CD14-positive monocyte (primary cell): Measurements from ENCODE around the gene SLC24A4. TPM values are rescaled to one million over a fixed set of nuclear protein-coding genes. Genes with fewer than 3 reads are reported as not detected.

Experiments
- DNase-seq, 3 donors: peaks; one replicate each; pipeline ENCODE4 v3.0.0-alpha.2; 2011 to 2022
- H2AFZ ChIP-seq: 2 replicates; pipeline ENCODE4 v1.6.0; 2012; ENCODE audit warnings: mild to moderate bottlenecking, low read depth, low read length, inconsistent platforms; ENCODE audit not compliant: insufficient read depth, poor library complexity, severe bottlenecking
- H3K27ac ChIP-seq, 2 donors: 1 replicate in 1 of 2; 2 replicates in 1 of 2; pipeline ENCODE4 v1.5.1; 2012 to 2013; ENCODE audit warnings: low read length in 2 of 2, control low read depth in 1 of 2, inconsistent platforms in 1 of 2, low read depth in 1 of 2, mild to moderate bottlenecking in 1 of 2
- H3K27me3 ChIP-seq, 2 donors: one replicate each; pipeline versions ENCODE4 v1.6.0 to v1.6.1; 2011 to 2013; ENCODE audit warnings: low read length in 2 of 2; ENCODE audit not compliant: control insufficient read depth in 2 of 2, insufficient read depth in 2 of 2
- H3K36me3 ChIP-seq, 2 donors: replicated peaks in 1 of 2; 1 replicate in 1 of 2; 2 replicates in 1 of 2; pipeline versions ENCODE4 v1.5.1 to v1.6.1; 2012 to 2013; ENCODE audit warnings: low read length in 2 of 2, control low read depth in 1 of 2, inconsistent platforms in 1 of 2, mild to moderate bottlenecking in 1 of 2; ENCODE audit not compliant: insufficient read depth in 2 of 2, control insufficient read depth in 1 of 2
- H3K4me1 ChIP-seq, 2 donors: 1 replicate in 1 of 2; 2 replicates in 1 of 2; pipeline versions ENCODE4 v1.5.1 to v1.6.1; 2012 to 2013; ENCODE audit warnings: low read length in 2 of 2, control low read depth in 1 of 2, inconsistent platforms in 1 of 2, mild to moderate bottlenecking in 1 of 2, moderate library complexity in 1 of 2; ENCODE audit not compliant: insufficient read depth in 2 of 2, control insufficient read depth in 1 of 2
- H3K4me2 ChIP-seq: replicated peaks from 2 replicates; pipeline ENCODE3; 2012; ENCODE audit warnings: low read length, moderate library complexity, mild to moderate bottlenecking; ENCODE audit not compliant: poor library complexity, severe bottlenecking; ENCODE audit errors: extremely low read depth
- H3K4me3 ChIP-seq, 3 experiments: fragments of 200-600 bp in 1 of 3; sonication (generic) in 1 of 3; replicated peaks in 1 of 3; 1 replicate in 2 of 3; 2 replicates in 1 of 3; pipeline ENCODE4 v1.5.1; 2011 to 2013; ENCODE audit warnings: low read length in 3 of 3, mild to moderate bottlenecking in 3 of 3, control low read depth in 2 of 3, low read depth in 2 of 3, inconsistent platforms in 1 of 3, moderate library complexity in 1 of 3
- H3K79me2 ChIP-seq: 2 replicates; pipeline ENCODE4 v1.6.0; 2012; ENCODE audit warnings: mild to moderate bottlenecking, control low read depth, inconsistent platforms, low read length, moderate library complexity; ENCODE audit not compliant: insufficient read depth
- H3K9ac ChIP-seq: 2 replicates; pipeline ENCODE4 v1.6.0; 2017; ENCODE audit warnings: low read length, mild to moderate bottlenecking; ENCODE audit not compliant: insufficient read depth, poor library complexity, severe bottlenecking
- H3K9me3 ChIP-seq, 2 donors: replicated peaks in 1 of 2; 1 replicate in 1 of 2; 2 replicates in 1 of 2; pipeline versions ENCODE4 v1.5.1 to v1.6.1; 2012 to 2013; ENCODE audit warnings: low read length in 2 of 2, control low read depth in 1 of 2; ENCODE audit not compliant: control insufficient read depth in 1 of 2, insufficient read depth in 1 of 2
- H4K20me1 ChIP-seq: 2 replicates; pipeline ENCODE4 v1.6.0; 2012; ENCODE audit warnings: mild to moderate bottlenecking, low read length, control low read depth, moderate library complexity; ENCODE audit not compliant: insufficient read depth
- H3K27ac Mint-ChIP-seq, 7 donors: one replicate each; pipeline ENCODE4 v1.8.0; 2020; ENCODE audit warnings: mild to moderate bottlenecking in 7 of 7, mixed read lengths in 7 of 7, moderate library complexity in 6 of 7, inconsistent platforms in 2 of 7
- H3K27me3 Mint-ChIP-seq, 3 donors: one replicate each; pipeline ENCODE4 v1.8.0; 2021 to 2022; ENCODE audit warnings: low read depth in 3 of 3, mild to moderate bottlenecking in 3 of 3, mixed read lengths in 3 of 3, moderate library complexity in 3 of 3, inconsistent platforms in 1 of 3
- H3K36me3 Mint-ChIP-seq, 2 donors: one replicate each; pipeline ENCODE4 v1.8.0; 2020; ENCODE audit warnings: mixed read lengths in 2 of 2, inconsistent platforms in 1 of 2, mild to moderate bottlenecking in 1 of 2
- H3K4me1 Mint-ChIP-seq: one replicate; pipeline ENCODE4 v1.8.0; 2020; ENCODE audit warnings: mild to moderate bottlenecking, mixed read lengths
- H3K4me3 Mint-ChIP-seq, 2 donors: one replicate each; pipeline ENCODE4 v1.8.0; 2020; ENCODE audit warnings: mild to moderate bottlenecking in 2 of 2, mixed read lengths in 2 of 2, moderate library complexity in 1 of 2
- H3K9me3 Mint-ChIP-seq, 7 donors: one replicate each; pipeline ENCODE4 v1.8.0; 2020 to 2022; ENCODE audit warnings: mixed read lengths in 7 of 7, mild to moderate bottlenecking in 6 of 7, moderate library complexity in 6 of 7, inconsistent platforms in 2 of 7
- CTCF ChIP-seq: fragments of 200-600 bp; IDR thresholded peaks from one replicate; pipeline ENCODE4 v1.8.0; 2022; ENCODE audit warnings: antibody characterized with exemption, mild to moderate bottlenecking
- WGBS: methylation state at CpG from one replicate; pipeline ENCODE4 v1.1.5; 2013; ENCODE audit warnings: missing lambda C conversion rate; ENCODE audit not compliant: insufficient coverage; 5-methylcytosine and 5-hydroxymethylcytosine counted together
- intact Hi-C, 2 donors: fragments of 100-400 bp; cut with micrococcal nuclease; formaldehyde crosslinking; loops; one replicate each; pipeline versions ENCODE4 v1.15.0 to v1.15.1; 2023
- polyA plus RNA-seq, 3 donors: library from polyadenylated mRNA; depleted of rRNA in 1 of 3; unstranded in 2 of 3; stranded (reverse) in 1 of 3; fragments of 300-500 nt in 2 of 3; fragments of >200 nt in 1 of 3; fragmentation: Illumina TruSeq in 2 of 3; gene quantifications; 1 replicate in 2 of 3; 2 replicates in 1 of 3; pipeline ENCODE4 v1.2.3, GENCODE V29; 2012 to 2021

Gene SLC24A4
- polyA plus RNA-seq, 3 donors, result 20.0 to 41.9 (median 26.5) TPM

GRCh38 chr14:92427096-92427495 lies 104.1 kb downstream of the SLC24A4 start:
- Histone ChIP-seq H3K4me1 (peaks cover 13 to 16% of the 10 kb centered on the region in 2 donors), H3K9ac (no peak overlapping the region), H3K27ac (no peak overlapping the region), H3K9me3 (no peaks in the 10 kb centered on the region), H3K27me3 (no peaks in the 10 kb centered on the region), H2AFZ (no peak overlapping the region), H3K4me2 (no peak overlapping the region), H3K79me2 (no peaks in the 10 kb centered on the region), H3K4me3 (no peak overlapping the region), H3K36me3 (no peaks in the 10 kb centered on the region), H4K20me1 (no peaks in the 10 kb centered on the region)
- WGBS, result 100% methylated on average over 2 of the region's 3 CpGs
- Mint-ChIP-seq H3K9me3 (peaks cover 0 to 8% (median 3%) of the 10 kb centered on the region in 7 donors), H3K27me3 (peaks cover 0 to 3% (median 1%) of the 10 kb centered on the region in 3 donors), H3K4me1 (peaks cover 47% of the 10 kb centered on the region), H3K36me3 (peaks cover 12 to 17% of the 10 kb centered on the region in 2 donors), H3K4me3 (no peak overlapping the region), H3K27ac (no peak overlapping the region)
- intact Hi-C loops, result no loop called here
- no peak for TF ChIP-seq CTCF
- no peak for DNase-seq

GRCh38 chr14:92430686-92431085 lies 107.7 kb downstream of the SLC24A4 start:
- Histone ChIP-seq H3K4me1 (peaks cover 13 to 16% of the 10 kb centered on the region in 2 donors), H3K9ac (no peak overlapping the region), H2AFZ (no peak overlapping the region), H3K36me3 (no peaks in the 10 kb centered on the region), H3K9me3 (peaks cover 0 to 9% of the 10 kb centered on the region in 2 donors), H3K27ac (no peak overlapping the region), H3K4me3 (no peak overlapping the region), H4K20me1 (no peaks in the 10 kb centered on the region), H3K27me3 (no peaks in the 10 kb centered on the region), H3K4me2 (no peak overlapping the region), H3K79me2 (no peaks in the 10 kb centered on the region)
- Mint-ChIP-seq H3K9me3 (peaks cover 6 to 22% (median 9%) of the 10 kb centered on the region in 7 donors), H3K27ac (no peak overlapping the region), H3K4me3 (no peak overlapping the region), H3K36me3 (peaks cover 24 to 35% of the 10 kb centered on the region in 2 donors), H3K27me3 (peaks cover 0 to 4% (median 3%) of the 10 kb centered on the region in 3 donors), H3K4me1 (peaks cover 45% of the 10 kb centered on the region)
- no peak for TF ChIP-seq CTCF
- DNase-seq, result no peak
- 100% methylated on average over 2 of the region's 3 CpGs for WGBS
- intact Hi-C loops, result no loop called here
